Activated CD8-positive, alpha-beta memory T cell treated with anti-CD3 and anti-CD28 coated beads, Interleukin-2, amount 10 ng/mL, durations not matched to agents 7 days and 5 days (primary cell): Measurements from ENCODE around the gene AJAP1. TPM values are rescaled to one million over a fixed set of nuclear protein-coding genes. Genes with fewer than 3 reads are reported as not detected.

Experiments
- ATAC-seq: fragments of 150-1000 bp; cut with Tn5 transposase; one replicate; pipeline ENCODE4 v1.10.0; 2021; ENCODE audit warnings: moderate library complexity
- CTCF ChIA-PET: fragments of 350-600 bp; sonication (Branson Sonifier 250); formaldehyde crosslinking; loops from one replicate; lab custom pipeline; 2021; ENCODE audit warnings: antibody characterized with exemption; lab: Charles Lee
- DNase-seq: peaks from one replicate; pipeline ENCODE4 v3.0.0-alpha.2; 2020
- H3K27ac Mint-ChIP-seq: one replicate; pipeline ENCODE4 v1.8.0; 2021; ENCODE audit warnings: mild to moderate bottlenecking, mixed read lengths
- H3K27me3 Mint-ChIP-seq: one replicate; pipeline ENCODE4 v1.8.0; 2021; ENCODE audit warnings: mixed read lengths
- H3K36me3 Mint-ChIP-seq: one replicate; pipeline ENCODE4 v1.8.0; 2021; ENCODE audit warnings: mild to moderate bottlenecking, mixed read lengths
- H3K4me1 Mint-ChIP-seq: one replicate; pipeline ENCODE4 v1.8.0; 2021; ENCODE audit warnings: mixed read lengths
- H3K4me3 Mint-ChIP-seq: one replicate; pipeline ENCODE4 v1.8.0; 2021; ENCODE audit warnings: mild to moderate bottlenecking, moderate library complexity, mixed read lengths
- H3K9me3 Mint-ChIP-seq: one replicate; pipeline ENCODE4 v1.8.0; 2022; ENCODE audit warnings: low read depth, mixed read lengths
- total RNA-seq, 2 experiments: library from RNA; stranded (reverse); gene quantifications; one replicate each; pipeline ENCODE4 v1.2.3, GENCODE V29; 2021

Gene AJAP1
- total RNA-seq, 2 experiments from 2014 or later = not detected

GRCh38 chr1:4760088-4760487 is 105.7 kb downstream of the AJAP1 start:
- Mint-ChIP-seq H3K4me1 (no peaks in the 10 kb centered on the region), H3K27me3 (no peaks in the 10 kb centered on the region), H3K4me3 (no peak overlapping the region), H3K9me3 (peaks cover 9% of the 10 kb centered on the region), H3K36me3 (no peaks in the 10 kb centered on the region), H3K27ac (no peak overlapping the region)
- ATAC-seq (no peak), DNase-seq (no peak)
- CTCF ChIA-PET = no interaction called here

- no peaks in the 10 kb centered on the region for H3K27me3 Mint-ChIP-seq
- CTCF ChIA-PET = no interaction called here
- peaks cover 9% of the 10 kb centered on the region for H3K9me3 Mint-ChIP-seq
- H3K4me3 Mint-ChIP-seq = no peak overlapping the region
- no peak overlapping the region for H3K27ac Mint-ChIP-seq
- ATAC-seq (no peak), DNase-seq (no peak)
- H3K36me3 Mint-ChIP-seq = no peaks in the 10 kb centered on the region
- H3K4me1 Mint-ChIP-seq = no peaks in the 10 kb centered on the region
These were observed 106.9 kb downstream of the AJAP1 start for GRCh38 chr1:4761324-4761723.

GRCh38 chr1:4762146-4762545 is 107.7 kb downstream of the AJAP1 start:
- H3K4me1 Mint-ChIP-seq = no peaks in the 10 kb centered on the region
- DNase-seq (no peak), ATAC-seq (no peak)
- H3K9me3 Mint-ChIP-seq = peaks cover 9% of the 10 kb centered on the region
- H3K4me3 Mint-ChIP-seq = no peak overlapping the region
- H3K27me3 Mint-ChIP-seq = no peaks in the 10 kb centered on the region
- CTCF ChIA-PET = no interaction called here
- H3K27ac Mint-ChIP-seq = no peak overlapping the region
- no peaks in the 10 kb centered on the region for H3K36me3 Mint-ChIP-seq

- Mint-ChIP-seq H3K27me3 (no peaks in the 10 kb centered on the region), H3K36me3 (no peaks in the 10 kb centered on the region), H3K27ac (no peak overlapping the region), H3K9me3 (no peaks in the 10 kb centered on the region), H3K4me1 (no peaks in the 10 kb centered on the region), H3K4me3 (no peak overlapping the region)
- ATAC-seq (no peak), DNase-seq (no peak)
- CTCF ChIA-PET = no interaction called here
These were observed 112.9 kb downstream of the AJAP1 start for GRCh38 chr1:4767308-4767707.

DNA sequence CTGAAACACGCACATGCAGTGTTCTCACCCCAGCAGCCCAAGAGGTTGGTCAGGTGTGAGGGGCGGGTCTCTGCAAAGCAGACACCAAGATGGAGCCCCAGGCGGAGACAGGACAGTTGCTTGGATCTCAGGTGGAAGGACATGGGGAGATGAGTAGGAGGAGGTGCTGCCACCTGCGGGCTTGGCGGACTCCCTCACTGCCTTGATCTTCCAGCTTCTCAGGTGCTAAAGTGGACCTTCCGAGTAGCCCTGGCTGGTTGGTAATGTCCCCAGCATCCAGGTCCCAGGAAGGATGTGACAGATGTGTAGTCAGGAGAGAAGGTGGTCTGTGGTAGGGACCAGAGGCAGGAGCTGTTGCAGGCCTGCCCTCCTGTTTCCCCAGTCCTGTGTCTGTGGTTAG is 114.1 kb downstream of the AJAP1 start:
- CTCF ChIA-PET = no interaction called here
- Mint-ChIP-seq H3K9me3 (no peaks in the 10 kb centered on the region), H3K4me3 (no peak overlapping the region), H3K4me1 (no peaks in the 10 kb centered on the region), H3K36me3 (no peaks in the 10 kb centered on the region), H3K27ac (no peak overlapping the region), H3K27me3 (no peaks in the 10 kb centered on the region)
- no peak for ATAC-seq
- no peak for DNase-seq

DNA sequence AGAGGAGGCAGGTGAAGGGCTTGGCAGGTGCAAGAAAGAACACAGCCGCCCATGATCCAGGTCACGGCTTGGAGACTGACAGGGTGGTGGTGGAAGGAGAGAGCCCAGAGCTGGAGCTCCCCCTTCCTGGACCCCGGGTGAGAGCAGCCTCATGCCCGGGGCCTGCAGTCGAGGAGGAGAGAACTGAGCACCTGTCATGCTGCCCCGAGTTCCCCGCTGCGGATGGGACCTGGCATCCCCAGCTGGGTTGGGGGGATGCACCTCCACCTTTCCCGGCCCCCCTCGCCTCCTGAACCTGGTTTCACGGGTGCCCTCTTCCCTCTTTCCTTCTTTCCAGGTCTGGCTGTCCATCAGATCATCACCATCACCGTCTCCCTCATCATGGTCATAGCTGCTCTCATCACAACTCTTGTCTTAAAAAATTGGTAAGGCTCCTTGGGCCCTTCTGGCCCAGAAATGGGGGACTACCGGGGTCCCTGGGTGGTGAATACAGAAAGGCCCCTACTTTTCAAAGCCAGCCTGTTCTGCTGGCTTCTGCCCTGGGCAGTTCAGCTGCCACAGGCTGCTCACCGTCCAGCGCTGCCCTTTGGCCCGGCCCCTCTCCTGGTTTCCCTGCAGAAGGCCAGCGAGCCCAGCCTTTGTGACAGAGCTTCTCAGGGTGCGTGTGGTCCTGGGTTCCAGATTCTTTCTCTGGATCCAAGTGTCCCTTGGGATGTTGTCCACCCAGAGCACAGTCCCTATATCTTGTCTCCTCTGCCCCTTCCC is 115.3 kb downstream of the AJAP1 start:
- Mint-ChIP-seq H3K27ac (no peak overlapping the region), H3K9me3 (no peaks in the 10 kb centered on the region), H3K4me1 (no peaks in the 10 kb centered on the region), H3K27me3 (no peaks in the 10 kb centered on the region), H3K36me3 (no peaks in the 10 kb centered on the region), H3K4me3 (no peak overlapping the region)
- CTCF ChIA-PET = no interaction called here
- no peak for DNase-seq
- ATAC-seq = no peak

DNA sequence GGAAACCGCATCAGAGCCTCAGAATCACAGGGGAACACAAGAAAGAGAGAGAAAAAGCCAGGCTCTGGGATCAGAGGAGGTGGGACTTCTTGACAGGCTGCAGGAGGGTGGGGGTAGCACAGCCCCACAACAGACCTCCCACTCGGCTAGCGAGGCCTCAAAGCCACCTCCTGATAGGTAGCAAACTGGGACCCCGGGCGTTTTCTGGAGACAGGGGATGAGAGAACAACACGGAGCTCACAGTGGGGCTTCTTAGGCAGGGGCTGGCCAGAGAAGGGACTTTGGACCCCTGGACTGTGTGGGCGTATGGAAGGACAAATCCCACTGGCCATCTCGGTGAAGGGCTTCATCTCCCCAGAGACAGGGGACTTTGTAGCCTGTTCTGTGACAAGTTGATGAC is 116.3 kb downstream of the AJAP1 start:
- Mint-ChIP-seq H3K36me3 (no peaks in the 10 kb centered on the region), H3K4me1 (no peaks in the 10 kb centered on the region), H3K27ac (no peak overlapping the region), H3K9me3 (no peaks in the 10 kb centered on the region), H3K27me3 (no peaks in the 10 kb centered on the region), H3K4me3 (no peak overlapping the region)
- ATAC-seq (no peak), DNase-seq (no peak)
- CTCF ChIA-PET = no interaction called here

DNA sequence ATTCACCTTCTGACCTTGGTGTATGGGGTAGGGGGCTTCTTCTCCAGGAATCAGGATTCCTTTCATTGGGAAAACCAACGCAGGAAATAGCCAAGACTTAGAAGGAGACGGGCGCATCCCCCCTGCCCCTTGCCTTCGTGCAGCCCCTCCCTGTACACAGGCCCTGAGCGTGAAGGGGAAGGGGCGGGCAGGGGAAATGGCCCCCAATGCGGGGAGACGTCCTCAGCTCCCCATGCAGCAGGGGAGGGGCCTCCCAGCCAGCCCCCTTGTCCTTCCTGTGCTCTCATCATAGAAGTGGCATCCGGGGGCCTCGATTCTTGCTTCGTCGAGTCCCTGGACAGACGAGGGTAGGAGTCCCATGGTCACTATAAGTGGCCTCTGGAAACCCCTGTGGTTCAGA is 116.9 kb downstream of the AJAP1 start:
- no peak for ATAC-seq
- no peak for DNase-seq
- Mint-ChIP-seq H3K27ac (no peak overlapping the region), H3K4me3 (no peak overlapping the region), H3K27me3 (no peaks in the 10 kb centered on the region), H3K9me3 (no peaks in the 10 kb centered on the region), H3K4me1 (no peaks in the 10 kb centered on the region), H3K36me3 (no peaks in the 10 kb centered on the region)
- CTCF ChIA-PET = no interaction called here

GRCh38 chr1:4771721-4772120 is 117.3 kb downstream of the AJAP1 start:
- no peak for ATAC-seq
- no peaks in the 10 kb centered on the region for H3K9me3 Mint-ChIP-seq
- CTCF ChIA-PET = no interaction called here

DNA sequence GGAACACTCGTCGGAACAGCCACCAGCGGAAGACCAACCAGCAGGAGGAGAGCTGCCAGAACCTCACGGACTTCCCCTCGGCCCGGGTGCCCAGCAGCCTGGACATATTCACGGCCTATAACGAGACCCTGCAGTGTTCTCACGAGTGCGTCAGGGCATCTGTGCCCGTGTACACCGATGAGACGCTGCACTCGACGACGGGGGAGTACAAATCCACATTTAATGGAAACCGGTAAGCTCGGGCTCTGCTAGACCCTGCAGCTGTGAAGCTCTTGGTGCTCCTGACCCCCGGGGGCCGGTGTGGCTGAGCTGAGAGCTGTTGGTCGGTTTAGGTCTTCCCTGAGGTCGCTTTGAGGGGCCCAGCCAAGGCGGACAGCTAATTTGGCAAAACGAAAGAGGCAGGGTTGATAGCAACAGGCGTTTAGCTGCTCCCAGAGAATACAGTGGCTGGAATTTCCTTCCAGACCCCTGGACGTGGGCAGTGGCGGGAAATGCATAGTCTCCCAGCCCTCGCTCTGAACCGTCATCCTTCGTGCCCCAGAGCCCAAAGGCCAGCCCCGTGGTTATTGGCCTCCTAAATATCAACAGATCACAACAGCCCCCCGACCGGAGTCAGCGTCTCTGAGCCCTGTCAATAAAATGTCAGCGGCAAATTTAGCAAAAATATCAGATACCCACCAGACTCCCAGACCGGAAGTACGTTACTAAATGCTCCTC is 118.0 kb downstream of the AJAP1 start:
- H3K9me3 Mint-ChIP-seq = no peaks in the 10 kb centered on the region
- H3K4me1 Mint-ChIP-seq = no peaks in the 10 kb centered on the region
- H3K36me3 Mint-ChIP-seq = no peaks in the 10 kb centered on the region
- no peak overlapping the region for H3K4me3 Mint-ChIP-seq
- DNase-seq = no peak
- H3K27ac Mint-ChIP-seq = no peak overlapping the region
- H3K27me3 Mint-ChIP-seq = no peaks in the 10 kb centered on the region
- CTCF ChIA-PET = no interaction called here
- no peak for ATAC-seq

More at GRCh38 chr1:4771721-4772120, 117.3 kb downstream of the AJAP1 start:
- Mint-ChIP-seq H3K36me3 (no peaks in the 10 kb centered on the region), H3K27ac (no peak overlapping the region), H3K27me3 (no peaks in the 10 kb centered on the region), H3K4me3 (no peak overlapping the region), H3K4me1 (no peaks in the 10 kb centered on the region)
- no peak for DNase-seq

DNA sequence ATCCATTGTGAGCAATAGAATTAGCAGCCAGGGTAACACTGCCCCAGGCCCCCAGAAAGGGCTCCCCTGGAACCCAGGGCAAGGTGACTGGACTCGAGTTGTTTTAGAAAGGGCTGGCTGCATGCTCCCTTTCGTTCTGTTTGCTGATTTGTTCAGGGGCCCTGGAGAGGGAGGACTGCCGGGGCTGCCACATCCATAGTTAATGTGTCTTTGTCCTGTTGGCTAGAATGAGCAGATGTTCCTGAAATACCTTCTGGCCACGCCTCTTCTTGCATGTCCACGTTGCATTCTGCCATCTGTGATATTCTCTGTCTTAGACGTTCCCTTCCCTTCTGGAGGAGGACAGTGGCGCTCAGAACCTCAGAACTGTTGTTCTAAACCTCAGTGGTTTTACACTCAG is 118.8 kb downstream of the AJAP1 start:
- H3K27ac Mint-ChIP-seq = no peak overlapping the region
- no peaks in the 10 kb centered on the region for H3K4me1 Mint-ChIP-seq
- no peaks in the 10 kb centered on the region for H3K27me3 Mint-ChIP-seq
- H3K36me3 Mint-ChIP-seq = no peaks in the 10 kb centered on the region
- H3K4me3 Mint-ChIP-seq = no peak overlapping the region
- CTCF ChIA-PET = no interaction called here
- H3K9me3 Mint-ChIP-seq = no peaks in the 10 kb centered on the region
- DNase-seq = no peak
- ATAC-seq = no peak

DNA sequence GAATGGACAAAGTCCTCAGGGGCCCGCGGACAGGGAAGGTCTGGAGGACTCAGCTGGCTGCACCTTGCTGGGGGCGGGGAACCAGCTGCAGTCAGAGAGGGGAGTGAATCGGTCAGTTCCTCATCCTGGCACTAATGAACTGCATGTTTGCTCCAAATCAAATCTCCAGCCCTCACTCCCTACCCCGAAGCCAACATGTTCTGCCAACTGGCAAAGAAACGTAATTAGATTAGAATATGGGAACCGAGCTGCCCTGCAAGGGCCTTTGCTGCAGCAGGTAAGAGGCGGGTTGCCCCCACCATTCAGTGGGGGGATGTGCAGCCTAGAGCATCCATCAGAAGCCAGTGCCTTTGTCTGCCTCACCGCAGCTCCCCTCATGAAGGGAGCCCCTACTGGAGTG is 121.1 kb downstream of the AJAP1 start:
- no peak for DNase-seq
- Mint-ChIP-seq H3K27me3 (no peaks in the 10 kb centered on the region), H3K4me3 (no peak overlapping the region), H3K9me3 (no peaks in the 10 kb centered on the region), H3K27ac (no peak overlapping the region), H3K4me1 (no peaks in the 10 kb centered on the region), H3K36me3 (no peaks in the 10 kb centered on the region)
- CTCF ChIA-PET = no interaction called here
- ATAC-seq = no peak

DNA sequence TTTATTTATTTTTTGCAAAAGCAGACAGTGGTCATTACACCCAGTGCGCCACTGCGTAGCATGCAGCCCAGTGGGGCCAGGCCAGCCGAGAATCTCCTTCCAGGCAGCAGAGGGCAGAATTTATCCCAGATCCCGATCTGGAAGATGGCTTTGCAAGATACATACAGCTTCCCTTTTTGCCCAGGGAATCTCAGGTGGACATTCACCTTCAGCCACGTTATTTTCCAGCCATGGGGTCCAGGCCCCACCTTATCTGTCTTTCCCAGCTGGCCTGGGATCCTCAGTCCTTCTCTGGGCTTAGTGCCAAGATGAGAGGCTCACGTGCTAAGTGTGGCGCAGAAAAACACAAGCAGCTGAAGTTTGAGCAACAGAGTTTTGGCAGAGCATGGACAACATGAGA is 123.6 kb downstream of the AJAP1 start:
- Mint-ChIP-seq H3K27me3 (no peaks in the 10 kb centered on the region), H3K4me1 (no peaks in the 10 kb centered on the region), H3K4me3 (no peak overlapping the region), H3K36me3 (no peaks in the 10 kb centered on the region), H3K27ac (no peak overlapping the region), H3K9me3 (no peaks in the 10 kb centered on the region)
- DNase-seq (no peak), ATAC-seq (no peak)
- CTCF ChIA-PET = no interaction called here

DNA sequence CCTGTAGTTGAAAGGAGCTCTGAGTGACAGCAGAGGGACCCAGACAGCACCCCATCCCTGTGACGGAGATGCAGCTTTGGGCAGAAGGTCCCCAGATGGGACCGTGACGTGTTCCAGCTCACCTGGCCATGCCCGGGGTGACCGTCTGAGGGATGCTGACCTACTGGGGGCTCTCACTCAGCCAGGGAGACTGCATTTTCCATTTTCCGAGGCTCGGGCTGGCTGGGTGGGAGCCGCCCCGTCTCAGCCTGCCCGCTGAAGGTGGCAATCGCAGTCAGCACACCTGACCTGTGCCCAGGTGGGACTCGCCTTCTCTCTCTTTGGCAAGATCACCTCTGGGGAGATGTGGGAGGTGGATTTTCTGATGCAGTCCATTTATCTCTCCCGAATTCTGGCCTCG is 127.2 kb downstream of the AJAP1 start:
- Mint-ChIP-seq H3K36me3 (no peaks in the 10 kb centered on the region), H3K27ac (no peak overlapping the region), H3K27me3 (no peaks in the 10 kb centered on the region), H3K4me3 (no peak overlapping the region), H3K4me1 (no peaks in the 10 kb centered on the region), H3K9me3 (no peaks in the 10 kb centered on the region)
- DNase-seq (no peak), ATAC-seq (no peak)
- CTCF ChIA-PET = no interaction called here
